ENCODE measurements around the gene MRGPRD. TPM values are rescaled to one million over a fixed set of nuclear protein-coding genes. Genes with fewer than 3 reads are reported as not detected.

MRGPRD gene
- total RNA-seq, 1 experiment from 2014 or later = not detected

DNA sequence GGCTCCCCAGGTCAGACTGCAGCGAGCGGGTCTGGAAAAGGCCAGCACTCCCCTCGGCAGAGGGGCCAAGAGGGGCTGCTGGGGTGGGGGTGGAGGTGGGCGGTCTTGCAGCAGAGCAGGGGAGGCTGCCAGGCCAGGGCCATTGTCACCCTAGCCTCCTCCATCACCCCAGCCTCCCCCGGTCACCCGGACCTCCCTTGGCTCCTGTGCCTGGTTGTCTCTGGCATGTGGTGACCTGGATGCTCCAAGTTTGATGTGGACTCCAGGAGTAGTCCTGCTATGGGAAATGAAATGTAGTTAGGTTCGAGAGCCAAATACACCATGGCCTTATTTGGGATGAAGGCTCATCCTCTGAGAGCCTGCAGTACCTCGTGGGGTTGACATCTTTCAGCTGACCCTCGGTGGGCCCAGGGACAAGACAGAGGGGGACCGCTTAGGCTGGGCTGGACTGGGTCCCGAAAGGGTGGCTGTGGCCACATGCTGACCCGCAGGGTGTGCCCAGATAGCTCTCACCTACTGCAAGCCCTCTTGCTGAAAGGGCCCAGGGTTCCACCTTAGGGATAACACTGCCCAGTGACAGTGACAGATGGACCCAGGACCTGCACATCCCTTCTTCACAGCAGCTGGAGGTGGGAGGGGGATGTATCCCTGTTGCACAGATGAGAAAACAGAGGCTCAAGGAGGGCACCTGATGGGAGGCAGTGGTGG, 24.1 kb downstream of the MRGPRD start:
- Histone ChIP-seq H3K4me3 (no peak overlapping the region), H3K4me2 (no peak overlapping the region), H3K4me1 (replicated peaks; ENCODE audit: insufficient read depth) (no peaks in the 10 kb centered on the region), H3K79me2 (ENCODE audit: low read depth) (no peaks in the 10 kb centered on the region), H4K20me1 (ENCODE audit: insufficient read depth) (no peaks in the 10 kb centered on the region), H3F3A (ENCODE audit: insufficient read depth, low read depth) (no peaks in the 10 kb centered on the region), H3K9me3 (ENCODE audit: insufficient read depth, low read depth) (no peaks in the 10 kb centered on the region), H2AFZ (no peak overlapping the region), H3K27ac (no peak overlapping the region), H3K9me2 (ENCODE audit: insufficient read depth) (no peaks in the 10 kb centered on the region), H3K36me3 (ENCODE audit: low read depth) (no peaks in the 10 kb centered on the region), H3K27me3 (ENCODE audit: insufficient read depth, low read depth) (0 out of 2 replicates have a peak, but pooled peaks cover 5% of the 10 kb centered on the region)
- ChIA-PET POLR2A (ENCODE audit: unreplicated experiment) (no interaction called here), CTCF (no interaction called here)
- BruUV-seq (replicated peaks) = no TSS peak
- no peak for TF ChIP-seq EZH2 (IDR thresholded peaks at IDR 0.05; ENCODE audit: low read depth)
- TF ChIP-seq, protein P1, sequence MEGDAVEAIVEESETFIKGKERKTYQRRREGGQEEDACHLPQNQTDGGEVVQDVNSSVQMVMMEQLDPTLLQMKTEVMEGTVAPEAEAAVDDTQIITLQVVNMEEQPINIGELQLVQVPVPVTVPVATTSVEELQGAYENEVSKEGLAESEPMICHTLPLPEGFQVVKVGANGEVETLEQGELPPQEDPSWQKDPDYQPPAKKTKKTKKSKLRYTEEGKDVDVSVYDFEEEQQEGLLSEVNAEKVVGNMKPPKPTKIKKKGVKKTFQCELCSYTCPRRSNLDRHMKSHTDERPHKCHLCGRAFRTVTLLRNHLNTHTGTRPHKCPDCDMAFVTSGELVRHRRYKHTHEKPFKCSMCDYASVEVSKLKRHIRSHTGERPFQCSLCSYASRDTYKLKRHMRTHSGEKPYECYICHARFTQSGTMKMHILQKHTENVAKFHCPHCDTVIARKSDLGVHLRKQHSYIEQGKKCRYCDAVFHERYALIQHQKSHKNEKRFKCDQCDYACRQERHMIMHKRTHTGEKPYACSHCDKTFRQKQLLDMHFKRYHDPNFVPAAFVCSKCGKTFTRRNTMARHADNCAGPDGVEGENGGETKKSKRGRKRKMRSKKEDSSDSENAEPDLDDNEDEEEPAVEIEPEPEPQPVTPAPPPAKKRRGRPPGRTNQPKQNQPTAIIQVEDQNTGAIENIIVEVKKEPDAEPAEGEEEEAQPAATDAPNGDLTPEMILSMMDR (conservative IDR thresholded peaks at IDR 0.05) = 0 out of 2 replicates have a peak, but pooled peaks have one; percentile 3
- intact Hi-C loops (cut with micrococcal nuclease; ENCODE audit: unreplicated experiment) = no loop called here
- DNase-seq = no peak

DNA sequence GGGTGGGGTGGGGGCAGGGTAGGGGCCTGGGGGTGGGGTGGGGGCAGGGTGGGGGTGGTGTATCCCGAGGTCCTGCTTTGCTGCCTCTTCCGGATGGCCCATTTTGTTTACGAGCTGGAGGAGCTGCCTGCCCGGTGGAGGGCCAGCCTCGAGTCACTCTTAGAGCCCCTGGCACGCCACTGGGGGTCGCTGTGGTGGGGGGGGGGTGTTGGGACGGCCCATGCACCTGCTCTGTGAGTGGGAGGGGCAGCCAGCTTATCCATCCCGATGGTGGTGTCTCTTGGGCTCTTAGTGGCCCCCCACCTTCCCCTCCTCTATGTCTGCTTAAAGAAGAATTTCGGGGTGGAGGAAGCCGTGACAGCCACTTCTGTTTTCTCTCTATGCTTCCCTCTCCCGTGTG, 24.6 kb downstream of the MRGPRD start:
- DNase-seq = no peak
- Histone ChIP-seq H3K4me1 (replicated peaks; ENCODE audit: insufficient read depth) (no peaks in the 10 kb centered on the region), H3K9me3 (ENCODE audit: insufficient read depth, low read depth) (no peaks in the 10 kb centered on the region), H3K9me2 (ENCODE audit: insufficient read depth) (no peaks in the 10 kb centered on the region), H3K4me2 (no peak overlapping the region), H2AFZ (no peak overlapping the region), H4K20me1 (ENCODE audit: insufficient read depth) (no peaks in the 10 kb centered on the region), H3K36me3 (ENCODE audit: low read depth) (no peaks in the 10 kb centered on the region), H3F3A (ENCODE audit: insufficient read depth, low read depth) (no peaks in the 10 kb centered on the region), H3K4me3 (no peak overlapping the region), H3K27me3 (ENCODE audit: insufficient read depth, low read depth) (0 out of 2 replicates have a peak, but pooled peaks cover 5% of the 10 kb centered on the region), H3K27ac (no peak overlapping the region), H3K79me2 (ENCODE audit: low read depth) (no peaks in the 10 kb centered on the region)
- intact Hi-C loops (cut with micrococcal nuclease; ENCODE audit: unreplicated experiment) = no loop called here
- BruUV-seq (replicated peaks) = no TSS peak
- ChIA-PET POLR2A (ENCODE audit: unreplicated experiment) (no interaction called here), CTCF (interaction anchor here (0.6 kb wide), 1 partner anchor 60 kb away, joined by 3 read pairs; no protein-coding TSS in a partner anchor)
- TF ChIP-seq, protein P1 (conservative IDR thresholded peaks at IDR 0.05) = peak; percentile 43; the same call in 1 of the 2 replicates
- no peak for TF ChIP-seq EZH2 (IDR thresholded peaks at IDR 0.05; ENCODE audit: low read depth)

DNA sequence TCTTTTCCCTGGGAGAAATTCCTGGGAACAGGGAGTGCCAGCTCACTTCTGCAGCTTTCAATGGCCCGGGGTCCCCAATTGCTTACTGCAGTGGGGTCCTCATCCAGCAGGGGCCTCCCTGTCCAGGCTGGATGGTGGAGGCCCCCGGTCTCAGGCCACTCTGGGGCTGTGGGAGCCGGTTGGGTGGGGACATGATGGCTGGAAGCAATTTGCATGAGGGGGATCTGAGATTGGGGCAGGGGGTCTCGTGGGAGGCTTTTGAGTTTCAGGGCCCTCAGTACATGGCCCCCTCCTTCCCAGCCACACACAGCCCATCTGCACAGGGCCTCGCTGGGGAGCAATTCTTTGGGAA, 25.2 kb downstream of the MRGPRD start:
- BruUV-seq (replicated peaks) = no TSS peak
- H3K36me3 ChIP-seq (ENCODE audit: low read depth) = no peaks in the 10 kb centered on the region
- H3K79me2 ChIP-seq (ENCODE audit: low read depth) = no peaks in the 10 kb centered on the region
- no peaks in the 10 kb centered on the region for H3K4me1 ChIP-seq (replicated peaks; ENCODE audit: insufficient read depth)
- intact Hi-C loops (cut with micrococcal nuclease; ENCODE audit: unreplicated experiment) = no loop called here
- no peaks in the 10 kb centered on the region for H3K9me2 ChIP-seq (ENCODE audit: insufficient read depth)
- H3K27me3 ChIP-seq (ENCODE audit: insufficient read depth, low read depth) = 0 out of 2 replicates have a peak, but pooled peaks cover 5% of the 10 kb centered on the region
- H3K4me3 ChIP-seq = no peak overlapping the region
- ChIA-PET CTCF (interaction anchor here (0.6 kb wide), 1 partner anchor 60 kb away, joined by 3 read pairs; no protein-coding TSS in a partner anchor), POLR2A (ENCODE audit: unreplicated experiment) (no interaction called here)
- H3K27ac ChIP-seq = no peak overlapping the region
- H2AFZ ChIP-seq = no peak overlapping the region
- H3F3A ChIP-seq (ENCODE audit: insufficient read depth, low read depth) = no peaks in the 10 kb centered on the region
- no peaks in the 10 kb centered on the region for H4K20me1 ChIP-seq (ENCODE audit: insufficient read depth)
- TF ChIP-seq, protein P1 (conservative IDR thresholded peaks at IDR 0.05) = no peak
- no peak for TF ChIP-seq EZH2 (IDR thresholded peaks at IDR 0.05; ENCODE audit: low read depth)
- H3K4me2 ChIP-seq = no peak overlapping the region
- no peaks in the 10 kb centered on the region for H3K9me3 ChIP-seq (ENCODE audit: insufficient read depth, low read depth)
- DNase-seq = no peak

Data from PC-9 (cell line).